ENCODE data around the gene TSN.
A peak's percentile ranks its signal among the peaks of the same experiment; 100 is the strongest.
"Not testable (repeated sequence)": the region's sequence is repeated elsewhere in the genome, so short reads cannot be mapped to it uniquely, and the experiment has no call there.

The TSN gene

GRCh38 chr2:121755237-121756111 lies at the start of gene TSN:
Gene TSN (plus strand): TSS chr2:121755651. CDS start chr2:121755780, 129 bp downstream.
- Histone ChIP-seq H3K4me1 (ENCODE audit: insufficient read depth, low read length) (peaks cover 10% of the 10 kb centered on the region), H3K4me3 (ENCODE audit: low read depth in 1 of 2, low read length in 2 of 2) (peak within 1 kb of the TSS; percentile 99 to 100), H3K9me3 (ENCODE audit: low read length) (no peaks in the 10 kb centered on the region), H3K9ac (ENCODE audit: low read length) (peak within 1 kb of the TSS; percentile 79), H3K36me3 (ENCODE audit: insufficient read depth, low read length) (peaks cover 19% of the 10 kb centered on the region), H3K27me3 (ENCODE audit: control insufficient read depth in 1 of 2, insufficient read depth in 2 of 2, low read length in 2 of 2) (no peaks in the 10 kb centered on the region), H3K27ac (ENCODE audit: low read depth, low read length) (peak within 1 kb of the TSS; percentile 91)

GRCh38 chr2:121705958-121706357 lies 49.5 kb upstream of the TSN start:
- no peak overlapping the region for H3K9ac ChIP-seq (ENCODE audit: low read length)

DNA sequence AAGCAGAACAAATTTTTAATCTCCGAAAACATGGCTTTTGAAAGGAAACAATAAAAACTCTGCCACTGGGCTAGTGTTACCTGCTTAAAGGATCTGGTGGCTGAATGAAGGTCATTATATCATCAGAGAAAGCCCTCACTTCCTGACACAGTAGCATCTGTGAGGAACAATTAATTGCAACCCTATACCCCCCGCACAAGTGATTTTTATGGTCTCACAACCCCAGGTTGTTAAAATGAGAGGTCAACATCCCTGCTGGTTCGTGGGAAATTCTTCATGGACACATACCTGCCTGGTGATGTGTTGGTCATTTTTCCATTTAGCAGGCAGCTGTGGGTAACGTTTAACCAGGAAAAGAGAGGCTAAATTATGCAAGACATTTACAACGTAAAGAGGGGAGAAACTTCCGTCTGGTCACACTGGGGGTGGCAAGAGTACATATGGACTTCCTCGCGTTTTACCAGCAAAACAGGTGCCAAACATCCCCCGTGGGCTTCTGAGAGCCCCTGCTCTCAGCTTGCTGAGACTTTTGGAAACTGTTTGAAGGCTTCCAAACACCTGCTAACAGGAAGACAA lies 48.0 kb upstream of the TSN start:
- Histone ChIP-seq H3K9ac (ENCODE audit: low read length) (no peak overlapping the region), H3K9me3 (ENCODE audit: low read length) (no peaks in the 10 kb centered on the region), H3K36me3 (ENCODE audit: insufficient read depth, low read length) (no peaks in the 10 kb centered on the region), H3K27me3 (ENCODE audit: control insufficient read depth in 1 of 2, insufficient read depth in 2 of 2, low read length in 2 of 2) (no peaks in the 10 kb centered on the region), H3K27ac (ENCODE audit: low read depth, low read length) (no peak overlapping the region), H3K4me3 (ENCODE audit: low read depth in 1 of 2, low read length in 2 of 2) (no peak overlapping the region), H3K4me1 (ENCODE audit: insufficient read depth, low read length) (no peaks in the 10 kb centered on the region)

More at GRCh38 chr2:121705958-121706357, 49.5 kb upstream of the TSN start:
- no peaks in the 10 kb centered on the region for H3K36me3 ChIP-seq (ENCODE audit: insufficient read depth, low read length)
- H3K4me3 ChIP-seq (ENCODE audit: low read depth in 1 of 2, low read length in 2 of 2) = no peak overlapping the region
- H3K27me3 ChIP-seq (ENCODE audit: control insufficient read depth in 1 of 2, insufficient read depth in 2 of 2, low read length in 2 of 2) = no peaks in the 10 kb centered on the region
- no peaks in the 10 kb centered on the region for H3K4me1 ChIP-seq (ENCODE audit: insufficient read depth, low read length)
- H3K9me3 ChIP-seq (ENCODE audit: low read length) = no peaks in the 10 kb centered on the region
- no peak overlapping the region for H3K27ac ChIP-seq (ENCODE audit: low read depth, low read length)

DNA sequence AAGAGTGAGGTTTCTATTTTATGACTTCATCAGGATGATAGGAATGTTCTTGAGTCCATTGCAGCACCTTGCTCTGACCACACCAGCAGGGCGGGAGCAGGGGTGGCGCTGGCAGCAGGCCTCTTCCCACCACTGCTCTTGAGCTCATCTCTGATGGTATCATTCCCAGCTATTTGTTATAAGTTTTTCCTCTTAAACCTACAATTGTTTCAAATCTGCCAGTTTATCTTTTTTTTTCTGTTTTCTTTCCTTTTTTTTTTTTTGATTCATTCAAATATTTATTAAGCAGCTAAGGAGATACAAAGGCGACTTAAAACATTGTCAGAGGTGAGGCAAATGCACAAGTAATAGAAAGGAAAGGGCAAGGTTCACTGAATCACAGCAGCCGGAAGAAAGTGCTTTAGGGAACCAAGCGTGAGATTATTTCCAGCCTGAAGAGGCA lies 47.5 kb upstream of the TSN start:
- no peaks in the 10 kb centered on the region for H3K27me3 ChIP-seq (ENCODE audit: control insufficient read depth in 1 of 2, insufficient read depth in 2 of 2, low read length in 2 of 2)
- H3K27ac ChIP-seq (ENCODE audit: low read depth, low read length) = no peak overlapping the region
- H3K4me3 ChIP-seq (ENCODE audit: low read depth in 1 of 2, low read length in 2 of 2) = no peak overlapping the region
- no peaks in the 10 kb centered on the region for H3K9me3 ChIP-seq (ENCODE audit: low read length)
- H3K4me1 ChIP-seq (ENCODE audit: insufficient read depth, low read length) = no peaks in the 10 kb centered on the region
- no peak overlapping the region for H3K9ac ChIP-seq (ENCODE audit: low read length)
- no peaks in the 10 kb centered on the region for H3K36me3 ChIP-seq (ENCODE audit: insufficient read depth, low read length)

GRCh38 chr2:121709776-121710469 lies 45.5 kb upstream of the TSN start:
- Histone ChIP-seq H3K9me3 (ENCODE audit: low read length) (no peaks in the 10 kb centered on the region), H3K9ac (ENCODE audit: low read length) (no peak overlapping the region), H3K36me3 (ENCODE audit: insufficient read depth, low read length) (no peaks in the 10 kb centered on the region), H3K27me3 (ENCODE audit: control insufficient read depth in 1 of 2, insufficient read depth in 2 of 2, low read length in 2 of 2) (no peaks in the 10 kb centered on the region), H3K4me3 (ENCODE audit: low read depth in 1 of 2, low read length in 2 of 2) (no peak overlapping the region), H3K4me1 (ENCODE audit: insufficient read depth, low read length) (no peaks in the 10 kb centered on the region), H3K27ac (ENCODE audit: low read depth, low read length) (no peak overlapping the region)

DNA sequence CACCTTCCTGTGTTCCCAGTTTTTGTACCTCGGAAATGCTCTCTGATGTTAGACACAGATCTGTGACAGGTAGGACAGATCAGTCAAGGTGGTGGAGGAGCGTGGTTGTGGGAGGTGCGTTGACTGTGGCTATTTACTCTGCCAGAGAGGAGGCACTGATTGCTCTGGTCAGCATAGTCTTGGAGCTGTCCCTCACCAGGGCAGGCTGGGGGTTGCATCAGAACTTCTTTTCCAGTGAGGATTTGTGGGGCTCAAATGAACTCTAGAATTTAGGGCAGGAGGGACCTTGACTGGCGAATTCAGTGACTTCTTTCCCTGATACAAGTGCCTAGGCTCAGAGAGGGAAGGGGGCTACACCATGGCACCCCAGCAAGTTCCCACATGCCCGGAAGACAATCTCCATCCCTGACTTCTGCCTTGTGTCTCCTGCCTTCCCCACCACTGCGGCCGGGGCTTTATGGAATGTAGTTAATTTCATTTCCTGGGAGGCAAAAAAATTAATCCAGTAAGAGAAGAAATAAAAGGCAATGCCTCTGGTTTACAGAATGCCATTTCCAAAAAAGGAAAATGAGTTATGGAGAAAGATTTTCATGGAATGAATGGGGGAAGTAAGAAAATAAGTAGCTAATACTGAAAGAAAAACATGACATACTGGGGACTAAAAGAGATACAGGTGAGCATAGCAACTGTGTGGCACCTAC lies 44.8 kb upstream of the TSN start:
- Histone ChIP-seq H3K27ac (ENCODE audit: low read depth, low read length) (no peak overlapping the region), H3K36me3 (ENCODE audit: insufficient read depth, low read length) (no peaks in the 10 kb centered on the region), H3K4me1 (ENCODE audit: insufficient read depth, low read length) (no peaks in the 10 kb centered on the region), H3K4me3 (ENCODE audit: low read depth in 1 of 2, low read length in 2 of 2) (no peak overlapping the region), H3K9ac (ENCODE audit: low read length) (no peak overlapping the region), H3K27me3 (ENCODE audit: control insufficient read depth in 1 of 2, insufficient read depth in 2 of 2, low read length in 2 of 2) (no peaks in the 10 kb centered on the region), H3K9me3 (ENCODE audit: low read length) (no peaks in the 10 kb centered on the region)

DNA sequence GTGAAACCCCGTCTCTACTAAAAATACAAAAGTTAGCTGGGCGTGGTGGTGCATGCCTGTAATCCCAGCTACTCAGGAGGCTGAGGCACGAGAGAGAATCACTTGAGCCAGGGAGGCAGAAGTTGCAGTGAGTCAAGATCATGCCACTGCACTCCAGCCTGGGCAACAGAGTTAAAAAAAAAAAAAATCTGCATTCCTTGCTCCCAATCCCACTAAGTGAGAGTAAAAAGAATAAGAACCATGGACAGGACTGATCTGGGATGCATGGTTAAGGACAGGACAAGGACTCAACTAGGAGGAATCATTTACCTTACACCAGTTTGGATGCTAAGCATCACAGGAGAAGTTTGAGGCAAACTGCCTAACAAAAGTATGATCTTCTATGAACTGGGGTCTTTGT lies 44.0 kb upstream of the TSN start:
- not testable (repeated sequence) for H3K27me3 ChIP-seq (ENCODE audit: control insufficient read depth in 1 of 2, insufficient read depth in 2 of 2, low read length in 2 of 2); H3K4me1 ChIP-seq (ENCODE audit: insufficient read depth, low read length); H3K27ac ChIP-seq (ENCODE audit: low read depth, low read length); H3K36me3 ChIP-seq (ENCODE audit: insufficient read depth, low read length); H3K9ac ChIP-seq (ENCODE audit: low read length); H3K9me3 ChIP-seq (ENCODE audit: low read length); H3K4me3 ChIP-seq (ENCODE audit: low read depth in 1 of 2, low read length in 2 of 2)

- no peaks in the 10 kb centered on the region for H3K9me3 ChIP-seq (ENCODE audit: low read length)
- H3K4me3 ChIP-seq (ENCODE audit: low read depth in 1 of 2, low read length in 2 of 2) = no peak overlapping the region
- no peaks in the 10 kb centered on the region for H3K27me3 ChIP-seq (ENCODE audit: control insufficient read depth in 1 of 2, insufficient read depth in 2 of 2, low read length in 2 of 2)
- H3K4me1 ChIP-seq (ENCODE audit: insufficient read depth, low read length) = no peaks in the 10 kb centered on the region
- H3K36me3 ChIP-seq (ENCODE audit: insufficient read depth, low read length) = no peaks in the 10 kb centered on the region
- H3K27ac ChIP-seq (ENCODE audit: low read depth, low read length) = no peak overlapping the region
- H3K9ac ChIP-seq (ENCODE audit: low read length) = no peak overlapping the region
These were observed 39.3 kb upstream of the TSN start for GRCh38 chr2:121716126-121716525.

DNA sequence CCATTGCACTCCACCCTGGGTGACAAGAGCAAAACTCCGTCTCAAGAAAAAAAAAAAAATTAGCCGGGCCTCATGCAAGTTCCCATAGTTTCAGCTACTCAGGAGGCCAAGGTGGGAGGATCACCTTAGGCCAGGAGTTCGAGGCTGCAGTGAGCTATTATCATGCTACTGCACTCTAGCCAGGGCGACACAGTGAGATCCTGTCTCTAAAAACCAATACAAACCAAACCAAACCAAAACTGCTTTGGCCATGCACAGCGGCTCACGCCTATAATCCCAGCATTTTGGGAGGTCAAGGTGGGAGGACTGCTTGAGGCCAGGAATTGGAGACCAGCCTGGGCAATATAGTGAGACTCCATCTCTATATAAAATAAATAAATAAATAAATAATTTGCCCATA lies 37.9 kb upstream of the TSN start:
- H3K4me1 ChIP-seq (ENCODE audit: insufficient read depth, low read length) = no peaks in the 10 kb centered on the region
- H3K9me3 ChIP-seq (ENCODE audit: low read length) = no peaks in the 10 kb centered on the region
- H3K36me3 ChIP-seq (ENCODE audit: insufficient read depth, low read length) = no peaks in the 10 kb centered on the region
- no peaks in the 10 kb centered on the region for H3K27me3 ChIP-seq (ENCODE audit: control insufficient read depth in 1 of 2, insufficient read depth in 2 of 2, low read length in 2 of 2)
- H3K4me3 ChIP-seq (ENCODE audit: low read depth in 1 of 2, low read length in 2 of 2) = no peak overlapping the region
- no peak overlapping the region for H3K9ac ChIP-seq (ENCODE audit: low read length)
- H3K27ac ChIP-seq (ENCODE audit: low read depth, low read length) = no peak overlapping the region

GRCh38 chr2:121721926-121722325 lies 33.5 kb upstream of the TSN start:
- no peak overlapping the region for H3K27ac ChIP-seq (ENCODE audit: low read depth, low read length)
- H3K9ac ChIP-seq (ENCODE audit: low read length) = no peak overlapping the region
- no peaks in the 10 kb centered on the region for H3K27me3 ChIP-seq (ENCODE audit: control insufficient read depth in 1 of 2, insufficient read depth in 2 of 2, low read length in 2 of 2)
- no peak overlapping the region for H3K4me3 ChIP-seq (ENCODE audit: low read depth in 1 of 2, low read length in 2 of 2)
- no peaks in the 10 kb centered on the region for H3K4me1 ChIP-seq (ENCODE audit: insufficient read depth, low read length)
- no peaks in the 10 kb centered on the region for H3K9me3 ChIP-seq (ENCODE audit: low read length)
- H3K36me3 ChIP-seq (ENCODE audit: insufficient read depth, low read length) = no peaks in the 10 kb centered on the region

DNA sequence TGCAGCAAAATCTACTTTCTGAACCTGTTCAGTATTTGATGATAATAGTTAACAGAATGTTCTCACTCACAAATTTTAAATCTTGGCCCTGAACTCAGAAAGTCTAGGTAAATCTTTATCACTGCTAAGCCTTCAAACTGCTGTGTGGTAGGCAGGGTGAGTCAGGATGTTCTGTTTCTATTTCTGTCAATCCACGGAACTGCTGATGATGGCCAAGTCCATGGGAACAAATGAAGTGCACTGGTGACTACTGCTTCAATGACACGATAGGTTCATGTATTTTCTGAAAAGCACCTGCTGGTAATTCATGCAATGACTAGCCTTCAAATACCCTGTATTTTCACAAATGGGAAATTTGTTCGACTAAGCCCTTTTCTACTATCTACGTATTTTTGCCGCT lies 33.0 kb upstream of the TSN start:
- peaks cover 5% of the 10 kb centered on the region for H3K36me3 ChIP-seq (ENCODE audit: insufficient read depth, low read length)
- H3K27ac ChIP-seq (ENCODE audit: low read depth, low read length) = no peak overlapping the region
- no peaks in the 10 kb centered on the region for H3K9me3 ChIP-seq (ENCODE audit: low read length)
- H3K27me3 ChIP-seq (ENCODE audit: control insufficient read depth in 1 of 2, insufficient read depth in 2 of 2, low read length in 2 of 2) = no peaks in the 10 kb centered on the region
- H3K9ac ChIP-seq (ENCODE audit: low read length) = no peak overlapping the region
- H3K4me1 ChIP-seq (ENCODE audit: insufficient read depth, low read length) = no peaks in the 10 kb centered on the region
- no peak overlapping the region for H3K4me3 ChIP-seq (ENCODE audit: low read depth in 1 of 2, low read length in 2 of 2)

All from muscle layer of colon (tissue), 2 donors.